ENCODE data around the gene TMEM79.
"Not testable (repeated sequence)": the region's sequence is repeated elsewhere in the genome, so short reads cannot be mapped to it uniquely, and the experiment has no call there.

Gene TMEM79

GRCh38 chr1:156303241-156303640 lies 19.1 kb downstream of the TMEM79 start:
- DNase-seq (ENCODE audit: low read depth): no peak

- no peak for DNase-seq (ENCODE audit: low read depth)
These were observed 21.1 kb downstream of the TMEM79 start for GRCh38 chr1:156305215-156305614.

GRCh38 chr1:156308078-156308477 lies 24.0 kb downstream of the TMEM79 start:
- DNase-seq (ENCODE audit: low read depth): no peak

GRCh38 chr1:156310962-156311361 lies 26.8 kb downstream of the TMEM79 start:
- DNase-seq (ENCODE audit: low read depth): no peak

GRCh38 chr1:156316909-156317308 lies 32.8 kb downstream of the TMEM79 start:
- no peak for DNase-seq (ENCODE audit: low read depth)

- no peak for DNase-seq (ENCODE audit: low read depth)
These were observed 35.5 kb downstream of the TMEM79 start for GRCh38 chr1:156319664-156320063.

GRCh38 chr1:156320560-156320959 lies 36.4 kb downstream of the TMEM79 start:
- DNase-seq (ENCODE audit: low read depth): no peak

GRCh38 chr1:156323179-156323578 lies 39.1 kb downstream of the TMEM79 start:
- not testable (repeated sequence) for DNase-seq (ENCODE audit: low read depth)

GRCh38 chr1:156336242-156336641 lies 52.1 kb downstream of the TMEM79 start:
- no peak for DNase-seq (ENCODE audit: low read depth)

GRCh38 chr1:156337052-156337887 lies 53.1 kb downstream of the TMEM79 start:
- no peak for DNase-seq (ENCODE audit: low read depth)

- peak; percentile 1 for DNase-seq (ENCODE audit: low read depth)
These were observed 53.7 kb downstream of the TMEM79 start for GRCh38 chr1:156337888-156338179.

- peak; percentile 98 for DNase-seq (ENCODE audit: low read depth)
These were observed 54.3 kb downstream of the TMEM79 start, which contains the start of the genes CCT3 and TSACC for GRCh38 chr1:156338180-156338976. Gene CCT3, minus strand, starts transcription at chr1:156338292. Its CDS starts 108 bp downstream, at chr1:156338184. Gene TSACC, plus strand, starts transcription at chr1:156338526. Its CDS starts 1,232 bp downstream, at chr1:156339758.
